Measurements from ENCODE around the gene OR2AK2. TPM values are rescaled to one million over a fixed set of nuclear protein-coding genes. Genes with fewer than 3 reads are reported as not detected.

The OR2AK2 gene, protein sequence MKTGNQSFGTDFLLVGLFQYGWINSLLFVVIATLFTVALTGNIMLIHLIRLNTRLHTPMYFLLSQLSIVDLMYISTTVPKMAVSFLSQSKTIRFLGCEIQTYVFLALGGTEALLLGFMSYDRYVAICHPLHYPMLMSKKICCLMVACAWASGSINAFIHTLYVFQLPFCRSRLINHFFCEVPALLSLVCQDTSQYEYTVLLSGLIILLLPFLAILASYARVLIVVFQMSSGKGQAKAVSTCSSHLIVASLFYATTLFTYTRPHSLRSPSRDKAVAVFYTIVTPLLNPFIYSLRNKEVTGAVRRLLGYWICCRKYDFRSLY
- not detected for polyA plus RNA-seq (2012; ENCODE audit: missing spikeins)

DNA sequence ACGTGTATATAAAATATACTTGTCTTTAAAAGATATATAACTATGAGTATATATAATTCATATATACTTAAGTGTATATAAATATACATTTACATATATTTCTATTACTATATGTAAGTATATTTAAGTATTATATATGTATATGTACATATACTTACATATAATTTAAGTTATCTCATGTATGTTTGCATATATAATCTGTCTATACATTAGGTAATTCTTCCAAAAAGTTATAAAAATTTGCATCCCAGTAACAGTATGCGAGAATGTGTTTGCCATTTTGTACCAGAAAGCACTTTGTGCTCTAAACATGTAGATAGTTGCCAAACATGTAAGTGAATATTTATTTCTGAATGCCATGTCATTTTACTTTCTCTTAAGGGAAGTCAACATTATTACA is at the start of gene OR2AK2:
TSS of gene OR2AK2 (plus strand) at position 301 of the 400 bp plus-strand sequence. CDS start 144 bp downstream, outside the sequence.
- TF ChIP-seq POLR2AphosphoS5 (IDR thresholded peaks at IDR 0.05; ENCODE audit: low read depth, low read length) (no peak), POLR2A (IDR thresholded peaks at IDR 0.05; ENCODE audit: low read depth, low read length) (no peak), TAF1 (IDR thresholded peaks at IDR 0.05; ENCODE audit: borderline replicate concordance, low read depth, low read length) (no peak)
- FAIRE-seq (no peak), DNase-seq (ENCODE audit: insufficient read length) (no peak)

DNA sequence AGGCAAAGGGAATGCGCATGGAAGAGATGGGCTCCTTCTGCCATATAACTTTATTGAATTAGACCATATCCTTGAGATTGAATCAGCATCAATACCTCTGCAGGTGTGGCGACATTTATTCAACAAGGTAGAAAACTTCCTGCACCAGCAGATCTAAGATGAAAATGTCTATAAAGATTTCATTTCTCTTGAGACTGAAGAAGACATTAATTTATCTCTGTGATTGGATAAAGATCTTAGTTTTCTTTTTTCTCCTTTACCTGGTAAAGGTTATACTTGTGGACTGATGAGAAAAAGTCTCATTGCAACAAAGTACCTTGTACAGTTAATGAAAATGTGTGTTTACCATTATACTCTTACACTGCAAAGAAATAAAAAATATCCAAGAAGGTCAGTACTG is 45.1 kb upstream of the OR2AK2 start, which contains the start of gene OR2T8:
TSS of gene OR2T8 (plus strand) at position 301 of the 400 bp plus-strand sequence. CDS start 766 bp downstream, outside the sequence.
- TF ChIP-seq POLR2A (IDR thresholded peaks at IDR 0.05; ENCODE audit: low read depth, low read length) (no peak), POLR2AphosphoS5 (IDR thresholded peaks at IDR 0.05; ENCODE audit: low read depth, low read length) (no peak), TAF1 (IDR thresholded peaks at IDR 0.05; ENCODE audit: borderline replicate concordance, low read depth, low read length) (no peak)
- DNase-seq (ENCODE audit: insufficient read length): no peak
- FAIRE-seq: no peak

DNA sequence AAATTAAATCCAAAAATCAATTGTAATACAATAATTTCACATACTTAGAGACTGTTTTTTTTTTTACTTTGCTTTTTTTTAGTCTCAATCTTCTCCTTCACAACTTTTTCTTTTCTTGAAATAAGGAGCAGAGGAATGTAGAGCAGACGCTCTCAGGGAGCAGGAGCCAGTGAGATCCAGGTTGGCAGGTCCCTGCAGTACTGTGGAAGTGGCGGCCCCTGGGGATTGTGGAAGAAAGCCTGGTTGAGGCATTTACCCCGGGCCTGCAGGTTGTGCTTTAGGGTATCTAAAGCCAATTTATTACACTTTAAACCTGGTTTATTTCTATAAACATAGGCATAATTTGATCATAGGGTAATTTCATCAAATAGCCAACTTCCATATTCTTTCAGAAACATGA is 41.1 kb upstream of the OR2AK2 start:
- no peak for DNase-seq (ENCODE audit: insufficient read length)
- no peak for TF ChIP-seq POLR2A (IDR thresholded peaks at IDR 0.05; ENCODE audit: low read depth, low read length)
- no peak for TF ChIP-seq POLR2AphosphoS5 (IDR thresholded peaks at IDR 0.05; ENCODE audit: low read depth, low read length)
- TF ChIP-seq TAF1 (IDR thresholded peaks at IDR 0.05; ENCODE audit: borderline replicate concordance, low read depth, low read length): no peak
- no peak for FAIRE-seq

DNA sequence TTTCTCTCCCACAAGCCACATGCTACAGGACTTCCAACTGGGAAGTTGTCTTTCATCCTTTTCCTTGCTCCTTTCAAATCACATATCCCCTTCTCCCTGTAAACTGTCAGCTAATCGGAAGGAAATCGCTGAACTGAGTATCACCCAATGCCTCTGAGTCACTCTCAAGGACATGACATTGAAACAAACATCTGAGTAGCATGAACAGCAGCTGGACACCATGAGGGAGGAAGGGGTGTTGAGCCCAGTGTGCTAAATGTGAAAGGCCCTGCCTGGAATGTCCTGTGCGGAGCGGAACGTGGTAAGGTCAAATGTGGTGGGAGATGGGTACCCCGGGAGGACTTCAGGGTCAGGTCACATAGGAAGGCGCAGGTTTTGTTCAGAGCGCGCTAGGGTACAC is 40.2 kb upstream of the OR2AK2 start, which contains the start of gene OR2AJ1:
TSS of gene OR2AJ1 (plus strand) at position 22 of the 400 bp plus-strand sequence. CDS start 8,880 bp downstream, outside the sequence.
- FAIRE-seq (no peak), DNase-seq (ENCODE audit: insufficient read length) (no peak)
- TF ChIP-seq TAF1 (IDR thresholded peaks at IDR 0.05; ENCODE audit: borderline replicate concordance, low read depth, low read length) (no peak), POLR2AphosphoS5 (IDR thresholded peaks at IDR 0.05; ENCODE audit: low read depth, low read length) (no peak), POLR2A (IDR thresholded peaks at IDR 0.05; ENCODE audit: low read depth, low read length) (no peak)

- no peak for DNase-seq (ENCODE audit: insufficient read length)
- no peak for TF ChIP-seq TAF1 (IDR thresholded peaks at IDR 0.05; ENCODE audit: borderline replicate concordance, low read depth, low read length)
- no peak for TF ChIP-seq POLR2A (IDR thresholded peaks at IDR 0.05; ENCODE audit: low read depth, low read length)
- no peak for TF ChIP-seq POLR2AphosphoS5 (IDR thresholded peaks at IDR 0.05; ENCODE audit: low read depth, low read length)
- no peak for FAIRE-seq
Observed at GRCh38 chr1:247933989-247934388, 31.0 kb upstream of the OR2AK2 start.

DNA sequence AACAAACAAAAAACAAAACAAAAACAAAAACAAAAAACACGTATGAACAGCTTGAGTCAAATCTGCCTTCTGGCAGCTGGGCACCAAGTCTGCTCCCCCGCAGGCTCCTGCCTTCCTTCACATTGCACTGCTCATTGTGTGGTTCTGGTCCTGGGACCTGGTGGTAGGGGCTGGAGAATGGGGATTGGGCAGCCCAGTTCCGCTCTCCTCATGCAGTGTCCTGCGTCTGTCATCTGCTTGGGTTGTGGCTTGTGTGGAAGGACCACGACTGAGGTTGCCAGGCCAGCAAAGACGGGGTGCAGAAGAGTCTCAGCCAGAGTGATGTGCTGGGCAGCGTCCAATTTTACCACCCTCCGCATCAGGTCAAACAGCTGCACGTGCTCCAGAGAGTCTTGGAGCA is 29.3 kb upstream of the OR2AK2 start:
- DNase-seq (ENCODE audit: insufficient read length): no peak
- FAIRE-seq: no peak
- no peak for TF ChIP-seq POLR2AphosphoS5 (IDR thresholded peaks at IDR 0.05; ENCODE audit: low read depth, low read length)
- TF ChIP-seq POLR2A (IDR thresholded peaks at IDR 0.05; ENCODE audit: low read depth, low read length): no peak
- TF ChIP-seq TAF1 (IDR thresholded peaks at IDR 0.05; ENCODE audit: borderline replicate concordance, low read depth, low read length): no peak

- TF ChIP-seq TAF1 (IDR thresholded peaks at IDR 0.05; ENCODE audit: borderline replicate concordance, low read depth, low read length): no peak
- no peak for TF ChIP-seq POLR2AphosphoS5 (IDR thresholded peaks at IDR 0.05; ENCODE audit: low read depth, low read length)
- TF ChIP-seq POLR2A (IDR thresholded peaks at IDR 0.05; ENCODE audit: low read depth, low read length): no peak
- no peak for FAIRE-seq
- DNase-seq (ENCODE audit: insufficient read length): no peak
Observed at GRCh38 chr1:247936415-247936814, 28.6 kb upstream of the OR2AK2 start.

DNA sequence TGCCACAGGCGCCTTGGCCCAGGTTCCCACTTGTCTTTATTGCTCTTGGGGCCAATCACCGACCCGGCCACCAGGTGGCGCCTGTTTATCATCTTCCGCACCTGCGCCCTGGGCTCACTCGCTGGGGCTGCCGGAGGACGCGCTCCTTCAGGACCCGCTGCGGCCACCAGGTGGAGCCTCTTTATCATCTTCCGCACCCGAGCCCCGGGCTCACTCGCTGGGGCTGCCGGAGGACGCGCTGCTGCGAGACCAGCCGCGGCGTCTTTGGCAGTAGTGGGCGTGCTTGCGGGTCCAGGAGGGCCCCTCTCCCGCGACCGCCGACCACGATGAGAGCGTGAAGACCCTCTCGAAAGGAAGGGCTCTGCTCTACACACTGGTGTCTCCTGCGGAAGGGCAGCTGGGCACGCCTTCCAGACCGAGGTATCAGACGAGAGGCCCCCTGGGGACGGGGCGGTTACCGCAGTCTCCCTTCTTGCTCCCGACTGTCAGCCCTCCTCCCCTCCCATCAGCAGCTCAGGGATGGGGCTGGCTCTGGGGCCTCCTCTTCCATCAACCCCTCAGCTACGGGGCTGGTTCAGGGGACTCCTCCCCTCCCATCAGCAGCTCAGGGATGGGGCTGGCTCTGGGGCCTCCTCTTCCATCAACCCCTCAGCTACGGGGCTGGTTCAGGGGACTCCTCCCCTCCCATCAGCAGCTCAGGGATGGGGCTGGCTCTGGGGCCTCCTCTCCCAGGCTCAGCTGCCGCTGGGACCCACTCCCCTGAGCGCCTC is 27.9 kb upstream of the OR2AK2 start:
- peak; percentile 55 for DNase-seq (ENCODE audit: insufficient read length)
- peak; percentile 30 for FAIRE-seq

GRCh38 chr1:247942624-247943023 is 22.4 kb upstream of the OR2AK2 start:
- no peak for DNase-seq (ENCODE audit: insufficient read length)
- FAIRE-seq: no peak
- TF ChIP-seq POLR2AphosphoS5 (IDR thresholded peaks at IDR 0.05; ENCODE audit: low read depth, low read length): no peak
- TF ChIP-seq POLR2A (IDR thresholded peaks at IDR 0.05; ENCODE audit: low read depth, low read length): no peak
- TF ChIP-seq TAF1 (IDR thresholded peaks at IDR 0.05; ENCODE audit: borderline replicate concordance, low read depth, low read length): no peak

DNA sequence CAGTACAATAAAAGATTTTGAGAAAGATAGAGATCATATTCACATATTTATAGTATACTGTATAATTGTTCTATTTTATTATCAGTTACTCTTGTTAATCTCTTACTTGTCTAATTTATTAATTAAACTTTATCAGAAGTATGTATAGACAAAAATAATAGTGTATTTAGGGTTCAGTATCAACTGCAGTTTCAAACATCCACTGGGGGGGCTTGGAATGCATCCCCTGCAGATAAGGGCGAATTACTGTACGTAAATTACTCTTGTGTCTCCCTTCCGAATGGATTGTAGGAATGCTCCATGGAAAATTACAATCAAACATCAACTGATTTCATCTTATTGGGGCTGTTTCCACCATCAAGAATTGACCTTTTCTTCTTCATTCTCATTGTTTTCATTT is 16.5 kb upstream of the OR2AK2 start, which contains the start of gene OR2L8:
TSS of gene OR2L8 (plus strand) at position 301 of the 400 bp plus-strand sequence. CDS start at position 301, 0 bp downstream.
- no peak for FAIRE-seq
- DNase-seq (ENCODE audit: insufficient read length): no peak
- TF ChIP-seq TAF1 (IDR thresholded peaks at IDR 0.05; ENCODE audit: borderline replicate concordance, low read depth, low read length) (no peak), POLR2AphosphoS5 (IDR thresholded peaks at IDR 0.05; ENCODE audit: low read depth, low read length) (no peak), POLR2A (IDR thresholded peaks at IDR 0.05; ENCODE audit: low read depth, low read length) (no peak)

DNA sequence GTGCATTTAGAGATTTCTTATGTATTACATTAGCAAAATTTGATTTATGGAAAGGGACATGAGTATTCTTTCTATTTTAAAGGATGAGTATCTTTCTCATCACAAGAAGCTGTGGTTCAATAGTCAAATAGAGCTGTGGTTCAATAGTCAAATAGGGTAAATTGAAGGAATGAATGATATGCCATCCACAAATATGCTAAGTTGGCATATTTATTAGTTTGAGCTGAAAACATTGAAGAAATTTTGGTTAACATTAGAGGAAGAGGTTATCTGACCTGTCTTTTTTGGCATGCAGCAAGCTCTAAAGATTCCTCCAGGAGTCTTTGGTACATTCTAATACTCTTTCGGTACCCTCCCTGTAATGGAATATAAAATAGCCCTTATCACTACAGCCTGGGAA is 11.6 kb upstream of the OR2AK2 start:
- no peak for TF ChIP-seq TAF1 (IDR thresholded peaks at IDR 0.05; ENCODE audit: borderline replicate concordance, low read depth, low read length)
- TF ChIP-seq POLR2AphosphoS5 (IDR thresholded peaks at IDR 0.05; ENCODE audit: low read depth, low read length): no peak
- TF ChIP-seq POLR2A (IDR thresholded peaks at IDR 0.05; ENCODE audit: low read depth, low read length): no peak
- DNase-seq (ENCODE audit: insufficient read length) (no peak), FAIRE-seq (no peak)
